ENCODE data around the gene MARCHF3.
"Not testable (repeated sequence)": the region's sequence is repeated elsewhere in the genome, so short reads cannot be mapped to it uniquely, and the experiment has no call there.

Gene MARCHF3

GRCh38 chr5:126846744-126847455 lies 183.5 kb downstream of the MARCHF3 start:
- Histone ChIP-seq H3K27ac (no peak overlapping the region), H3K4me1 (peaks cover 4% of the 10 kb centered on the region)
- TF ChIP-seq CTCF (IDR thresholded peaks at IDR 0.05), result no peak

GRCh38 chr5:126846344-126846743 lies 184.0 kb downstream of the MARCHF3 start:
- Histone ChIP-seq H3K9ac (no peak overlapping the region), H3K27ac (no peak overlapping the region), H3K4me1 (peaks cover 4% of the 10 kb centered on the region), H2AFZ (peak overlapping the region; percentile 55), H3K4me3 (ENCODE audit: low read depth, low read length) (no peak overlapping the region), H3K9me3 (ENCODE audit: control insufficient read depth, low read length) (no peaks in the 10 kb centered on the region), H3K36me3 (ENCODE audit: control insufficient read depth, insufficient read depth, low read length) (no peaks in the 10 kb centered on the region), H3K4me2 (ENCODE audit: low read length) (no peak overlapping the region), H3K79me2 (no peaks in the 10 kb centered on the region), H3K27me3 (ENCODE audit: control insufficient read depth, insufficient read depth, low read length) (no peaks in the 10 kb centered on the region)
- no peak for TF ChIP-seq CTCF (IDR thresholded peaks at IDR 0.05)

More at GRCh38 chr5:126846744-126847455, 183.5 kb downstream of the MARCHF3 start:
- Histone ChIP-seq H3K9me3 (ENCODE audit: control insufficient read depth, low read length) (no peaks in the 10 kb centered on the region), H3K9ac (no peak overlapping the region), H3K4me3 (ENCODE audit: low read depth, low read length) (no peak overlapping the region), H3K4me2 (ENCODE audit: low read length) (no peak overlapping the region), H3K27me3 (ENCODE audit: control insufficient read depth, insufficient read depth, low read length) (no peaks in the 10 kb centered on the region), H3K36me3 (ENCODE audit: control insufficient read depth, insufficient read depth, low read length) (no peaks in the 10 kb centered on the region), H2AFZ (peak overlapping the region; percentile 55), H3K79me2 (no peaks in the 10 kb centered on the region)

GRCh38 chr5:126845470-126846070 lies 184.8 kb downstream of the MARCHF3 start:
- H3K9ac ChIP-seq; H3K4me1 ChIP-seq; H3K9me3 ChIP-seq (ENCODE audit: control insufficient read depth, low read length); H3K27me3 ChIP-seq (ENCODE audit: control insufficient read depth, insufficient read depth, low read length); H3K36me3 ChIP-seq (ENCODE audit: control insufficient read depth, insufficient read depth, low read length); H3K79me2 ChIP-seq; H3K27ac ChIP-seq; H3K4me3 ChIP-seq (ENCODE audit: low read depth, low read length): not testable (repeated sequence)
- Histone ChIP-seq H3K4me2 (ENCODE audit: low read length) (peak overlapping the region; percentile 39), H2AFZ (peak overlapping the region; percentile 55)

- H3K9me3 ChIP-seq (ENCODE audit: control insufficient read depth, low read length); H3K27ac ChIP-seq; H3K4me1 ChIP-seq; H3K79me2 ChIP-seq; H3K4me2 ChIP-seq (ENCODE audit: low read length); H3K9ac ChIP-seq; H3K4me3 ChIP-seq (ENCODE audit: low read depth, low read length); H3K27me3 ChIP-seq (ENCODE audit: control insufficient read depth, insufficient read depth, low read length); H2AFZ ChIP-seq; H3K36me3 ChIP-seq (ENCODE audit: control insufficient read depth, insufficient read depth, low read length): not testable (repeated sequence)
Observed at GRCh38 chr5:126843375-126843774, 187.0 kb downstream of the MARCHF3 start.

- not testable (repeated sequence) for H3K4me3 ChIP-seq (ENCODE audit: low read depth, low read length); H3K4me2 ChIP-seq (ENCODE audit: low read length); H3K27ac ChIP-seq; H3K4me1 ChIP-seq; H3K9ac ChIP-seq; H3K27me3 ChIP-seq (ENCODE audit: control insufficient read depth, insufficient read depth, low read length); H3K9me3 ChIP-seq (ENCODE audit: control insufficient read depth, low read length); H3K36me3 ChIP-seq (ENCODE audit: control insufficient read depth, insufficient read depth, low read length); H2AFZ ChIP-seq; H3K79me2 ChIP-seq
Observed at GRCh38 chr5:126839407-126839806, 191.0 kb downstream of the MARCHF3 start.

- H3K4me1 ChIP-seq, result no peaks in the 10 kb centered on the region
- H3K9ac ChIP-seq, result no peak overlapping the region
- no peaks in the 10 kb centered on the region for H3K9me3 ChIP-seq (ENCODE audit: control insufficient read depth, low read length)
- H3K4me2 ChIP-seq (ENCODE audit: low read length), result no peak overlapping the region
- H3K27ac ChIP-seq, result no peak overlapping the region
- peak overlapping the region; percentile 3 for H2AFZ ChIP-seq
- H3K27me3 ChIP-seq (ENCODE audit: control insufficient read depth, insufficient read depth, low read length), result no peaks in the 10 kb centered on the region
- H3K4me3 ChIP-seq (ENCODE audit: low read depth, low read length), result no peak overlapping the region
- peak; percentile 38 for TF ChIP-seq CTCF (IDR thresholded peaks at IDR 0.05)
- no peaks in the 10 kb centered on the region for H3K79me2 ChIP-seq
- H3K36me3 ChIP-seq (ENCODE audit: control insufficient read depth, insufficient read depth, low read length), result no peaks in the 10 kb centered on the region
Observed at GRCh38 chr5:126837906-126838539, 192.3 kb downstream of the MARCHF3 start.
